ENCODE measurements around the gene GTPBP4.

The GTPBP4 gene

GRCh38 chr10:987870-988666 is at the start of gene GTPBP4:
GTPBP4 (plus strand) TSS chr10:988434; CDS start chr10:988480, 46 bp downstream.
- in situ Hi-C loops (cut with MboI; ENCODE audit: low sequenced_read_pairs), result no loop called here

GRCh38 chr10:938941-939678 is 49.1 kb upstream of the GTPBP4 start:
- in situ Hi-C loops (cut with MboI; ENCODE audit: low sequenced_read_pairs), result no loop called here

DNA sequence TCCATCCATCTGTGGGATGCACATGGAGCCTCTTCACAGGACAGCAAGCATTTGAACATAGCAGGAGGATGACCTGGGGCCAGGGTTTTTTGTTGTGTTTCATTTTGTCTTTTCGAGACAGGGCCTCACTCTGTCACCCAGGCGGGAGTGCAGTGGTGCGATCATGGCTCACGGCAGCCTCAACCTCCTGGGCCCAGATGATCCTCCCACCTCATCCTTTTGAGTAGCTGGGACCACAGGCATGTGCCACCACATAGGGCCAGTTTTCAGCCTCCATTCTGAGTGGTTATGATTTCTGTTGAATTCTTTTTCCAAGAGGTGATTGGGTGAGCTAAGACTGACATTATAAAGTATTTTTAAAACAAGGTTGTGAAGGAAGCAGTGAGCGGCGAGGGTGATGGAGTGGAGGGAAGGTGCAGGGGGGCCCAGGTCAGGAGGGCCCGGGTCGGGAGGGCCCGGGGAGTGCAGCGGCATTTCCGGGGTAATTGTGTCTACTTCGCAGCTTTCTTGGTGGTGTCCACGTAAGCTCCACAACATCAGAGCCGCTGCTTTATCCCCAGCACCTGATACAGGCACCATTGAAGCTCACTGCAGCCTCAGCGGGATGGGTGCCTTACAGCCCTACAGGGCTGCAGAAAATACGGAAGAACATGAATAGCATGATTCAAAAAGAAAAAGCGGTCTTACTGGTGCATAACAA is 44.8 kb upstream of the GTPBP4 start:
- in situ Hi-C loops (cut with MboI; ENCODE audit: low sequenced_read_pairs), result no loop called here

GRCh38 chr10:944034-944831 is 44.0 kb upstream of the GTPBP4 start:
- in situ Hi-C loops (cut with MboI; ENCODE audit: low sequenced_read_pairs), result no loop called here

- in situ Hi-C loops (cut with MboI; ENCODE audit: low sequenced_read_pairs), result no loop called here
Observed at GRCh38 chr10:945778-946177, 42.5 kb upstream of the GTPBP4 start.

DNA sequence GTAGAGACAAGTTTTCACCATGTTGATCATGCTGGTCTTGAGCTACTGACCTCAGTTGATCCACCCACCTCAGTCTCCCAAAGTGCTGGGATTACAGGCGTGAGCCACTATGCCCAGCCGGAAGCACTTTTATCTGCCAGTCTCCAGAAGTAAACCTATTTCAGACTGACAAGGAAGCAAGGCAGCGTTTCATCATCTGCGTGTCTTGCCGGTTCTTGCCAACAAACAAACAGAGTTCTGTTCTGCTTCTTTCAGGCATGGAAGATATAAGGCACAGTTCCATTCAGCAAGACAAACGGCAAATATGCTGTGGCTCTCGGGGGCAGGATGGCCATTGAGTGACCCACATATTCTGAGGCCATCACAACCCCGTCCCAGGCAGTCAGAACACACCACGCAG is 41.2 kb upstream of the GTPBP4 start:
- in situ Hi-C loops (cut with MboI; ENCODE audit: low sequenced_read_pairs), result no loop called here

GRCh38 chr10:947881-948280 is 40.4 kb upstream of the GTPBP4 start:
- in situ Hi-C loops (cut with MboI; ENCODE audit: low sequenced_read_pairs), result no loop called here

- in situ Hi-C loops (cut with MboI; ENCODE audit: low sequenced_read_pairs), result no loop called here
Observed at GRCh38 chr10:948347-948746, 39.9 kb upstream of the GTPBP4 start.

DNA sequence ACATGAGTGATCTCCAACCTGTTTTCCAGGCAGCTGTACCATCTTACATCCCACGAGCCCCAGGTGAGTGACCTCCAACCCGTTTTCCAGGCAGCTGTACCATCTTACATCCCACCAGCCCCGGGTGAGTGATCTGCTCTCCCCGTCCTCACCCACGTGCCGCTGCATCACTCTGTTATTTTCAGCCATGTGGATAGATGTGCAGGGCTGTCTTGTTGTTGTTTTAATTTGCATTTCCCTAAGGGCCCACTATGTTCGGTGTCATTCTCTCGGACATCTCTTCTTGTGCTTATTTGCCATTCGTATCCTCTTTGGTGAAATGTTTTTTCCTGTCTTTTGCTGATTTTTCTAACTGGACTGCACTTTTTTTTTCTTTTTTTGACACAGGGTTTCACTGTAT is 38.8 kb upstream of the GTPBP4 start:
- in situ Hi-C loops (cut with MboI; ENCODE audit: low sequenced_read_pairs), result no loop called here

DNA sequence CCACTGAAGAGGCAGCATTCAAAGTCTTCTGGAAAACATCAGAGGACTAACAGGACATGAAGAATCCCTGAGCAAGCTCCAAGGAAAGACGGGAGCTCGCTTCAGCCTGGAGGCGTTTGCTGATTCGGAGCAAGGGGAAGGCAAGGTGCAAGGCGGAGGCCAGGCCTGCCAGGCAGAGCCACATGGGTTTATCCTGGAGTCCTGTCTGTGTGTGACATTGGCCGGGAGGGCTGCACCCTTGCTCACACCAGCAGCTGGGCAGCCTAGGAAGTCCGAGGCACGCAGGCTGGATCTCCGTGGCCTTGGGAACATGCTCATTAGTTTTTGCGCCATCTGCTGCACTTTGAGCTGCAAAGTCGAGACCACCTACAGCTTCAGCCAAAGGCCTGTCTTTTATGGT is 34.4 kb upstream of the GTPBP4 start:
- in situ Hi-C loops (cut with MboI; ENCODE audit: low sequenced_read_pairs), result no loop called here

GRCh38 chr10:954396-954795 is 33.8 kb upstream of the GTPBP4 start:
- in situ Hi-C loops (cut with MboI; ENCODE audit: low sequenced_read_pairs), result no loop called here

DNA sequence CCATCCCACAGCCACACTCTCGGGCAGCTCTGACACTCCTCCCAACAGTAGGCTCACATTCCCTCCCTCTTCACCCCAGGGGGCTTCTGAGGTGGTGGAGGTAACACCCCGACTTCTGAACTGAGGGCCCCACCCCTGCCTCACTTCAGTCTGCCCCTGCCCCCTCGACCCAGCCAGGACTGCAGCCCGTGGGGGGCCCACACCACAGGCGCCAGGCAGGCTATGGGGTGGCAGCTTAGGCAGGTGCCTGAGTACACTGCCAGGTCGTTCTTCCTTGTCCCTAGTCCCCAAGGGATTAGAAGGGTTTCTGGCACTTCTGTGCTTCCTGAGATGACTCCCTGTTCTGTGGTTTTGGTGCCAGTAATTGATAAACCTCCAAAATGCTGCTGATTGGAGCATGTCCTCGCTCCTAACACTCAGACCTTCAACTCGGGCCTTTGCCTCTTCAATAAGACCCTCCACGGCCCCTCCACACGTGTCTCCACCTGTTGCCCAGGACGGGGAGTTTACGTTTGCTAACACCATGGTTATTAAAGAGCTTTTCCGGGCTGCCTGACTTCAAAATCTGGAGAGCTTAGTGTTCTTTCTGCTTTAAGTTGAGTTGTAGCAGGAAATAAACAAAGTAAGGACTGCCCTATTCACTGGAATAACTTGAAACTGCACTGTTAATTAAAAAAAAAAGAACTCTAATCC is 33.0 kb upstream of the GTPBP4 start:
- in situ Hi-C loops (cut with MboI; ENCODE audit: low sequenced_read_pairs), result no loop called here

DNA sequence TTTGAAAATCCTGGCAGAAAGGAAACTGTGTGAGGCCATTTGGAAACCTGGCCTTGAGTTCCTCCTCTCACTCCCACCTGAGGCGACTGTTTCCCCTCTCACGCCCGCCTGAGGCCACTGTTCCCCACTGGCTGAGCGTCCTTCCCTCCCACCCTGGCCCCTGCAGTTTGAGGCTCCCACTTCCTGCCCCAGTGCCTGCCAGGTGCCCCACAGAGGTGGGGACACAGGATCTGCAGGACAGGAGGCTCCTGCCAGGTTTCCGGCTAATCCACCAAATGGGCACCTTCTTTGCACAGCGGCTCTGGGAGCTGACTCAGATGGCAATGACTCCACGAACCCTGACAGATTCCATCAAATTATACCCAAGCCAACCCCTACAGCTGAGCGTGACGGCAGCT is 32.4 kb upstream of the GTPBP4 start:
- in situ Hi-C loops (cut with MboI; ENCODE audit: low sequenced_read_pairs), result no loop called here

DNA sequence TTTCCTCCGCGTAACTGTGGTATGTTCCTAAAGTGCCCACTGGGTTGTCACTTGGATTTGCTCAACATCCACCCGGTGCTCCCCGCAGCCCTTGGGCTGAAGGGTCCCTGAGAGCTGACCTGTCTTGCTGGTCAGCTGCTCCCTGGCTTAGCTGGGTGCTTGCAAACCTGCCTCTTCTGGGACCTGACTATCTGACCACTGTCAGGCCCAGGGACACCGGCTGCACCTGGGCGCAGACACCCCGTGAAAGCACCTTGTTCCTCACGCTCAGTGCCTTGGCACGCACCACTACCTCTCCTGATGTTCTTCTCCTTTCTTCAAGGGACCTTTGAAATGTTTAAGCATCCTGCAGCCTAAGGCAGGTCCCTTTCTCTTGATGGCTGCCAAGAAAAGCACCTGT is 30.1 kb upstream of the GTPBP4 start:
- in situ Hi-C loops (cut with MboI; ENCODE audit: low sequenced_read_pairs), result no loop called here

DNA sequence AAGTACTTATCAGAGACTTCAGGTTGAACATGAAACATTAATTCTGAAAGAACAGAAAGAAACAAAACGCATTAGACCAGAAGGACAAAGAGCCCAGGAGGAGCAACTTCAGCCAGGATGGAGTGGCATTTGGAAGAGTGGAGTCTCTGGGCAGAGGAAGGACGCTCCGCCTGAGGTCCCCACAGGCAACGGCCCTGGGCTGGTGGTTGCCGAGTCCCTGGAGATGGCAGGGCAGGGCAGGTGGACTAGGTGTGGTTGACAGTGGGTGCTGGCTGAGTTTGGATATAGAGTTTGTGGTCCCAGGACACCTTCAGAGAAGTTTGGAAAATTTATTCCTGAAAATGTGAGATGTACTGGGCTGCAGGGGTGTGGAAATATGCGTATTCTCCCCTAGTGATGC is 29.4 kb upstream of the GTPBP4 start:
- in situ Hi-C loops (cut with MboI; ENCODE audit: low sequenced_read_pairs), result no loop called here

DNA sequence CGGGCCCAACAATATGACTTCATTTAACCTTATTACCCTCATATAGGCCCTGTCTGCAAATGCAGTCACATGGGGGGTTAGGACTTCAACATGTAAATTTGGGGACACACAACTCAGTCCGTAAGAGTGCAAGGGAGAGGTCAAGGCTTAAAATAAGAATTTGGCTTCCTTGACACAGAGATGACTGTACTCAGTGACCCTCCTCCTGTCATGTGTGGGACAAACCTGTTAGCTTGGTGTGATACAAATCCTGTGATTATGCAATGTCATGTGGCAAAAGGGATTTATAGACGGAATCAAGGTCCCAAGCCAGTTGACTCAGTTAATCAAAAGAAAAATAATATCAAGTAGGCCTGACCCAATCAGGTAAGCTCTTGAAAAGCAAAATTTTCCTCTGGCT is 25.9 kb upstream of the GTPBP4 start:
- in situ Hi-C loops (cut with MboI; ENCODE audit: low sequenced_read_pairs), result no loop called here

GRCh38 chr10:963186-963585 is 25.0 kb upstream of the GTPBP4 start:
- in situ Hi-C loops (cut with MboI; ENCODE audit: low sequenced_read_pairs), result no loop called here

- in situ Hi-C loops (cut with MboI; ENCODE audit: low sequenced_read_pairs), result no loop called here
Observed at GRCh38 chr10:963655-964054, 24.6 kb upstream of the GTPBP4 start.

DNA sequence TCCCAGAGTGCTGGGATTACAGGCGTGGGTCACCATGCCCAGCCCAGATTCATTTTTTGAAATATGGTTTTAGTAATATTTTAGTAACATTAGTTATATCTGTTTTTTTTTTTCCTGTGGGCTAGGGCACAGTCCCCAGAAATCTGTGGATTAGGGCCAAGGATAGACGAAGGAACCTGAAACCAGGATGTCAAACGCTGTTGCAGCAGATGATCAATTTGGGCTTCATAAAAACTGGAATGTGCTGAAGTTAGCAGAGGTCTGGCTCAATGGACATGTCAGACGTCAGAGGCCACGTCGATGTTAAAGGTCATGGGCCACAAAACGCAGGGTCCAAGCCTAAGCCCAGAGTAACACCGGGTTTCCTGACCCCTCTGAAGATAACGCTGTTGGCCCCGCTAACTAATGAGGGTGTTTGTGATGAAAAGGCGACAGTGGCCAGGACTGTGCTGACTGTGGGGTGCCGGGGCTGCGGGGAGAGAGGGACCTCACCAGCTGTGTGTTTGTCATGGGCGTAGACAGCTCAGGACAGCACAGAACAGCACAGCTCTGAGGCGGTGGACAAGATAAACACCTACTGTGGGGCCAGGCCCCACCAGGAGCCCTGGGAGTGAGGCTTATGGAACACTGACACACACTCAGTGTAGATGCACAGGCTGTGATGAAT is 23.8 kb upstream of the GTPBP4 start:
- in situ Hi-C loops (cut with MboI; ENCODE audit: low sequenced_read_pairs), result no loop called here

- in situ Hi-C loops (cut with MboI; ENCODE audit: low sequenced_read_pairs), result no loop called here
Observed at GRCh38 chr10:964988-965417, 23.2 kb upstream of the GTPBP4 start.

Data from HL-60/S4 treated with phorbol 12-myristate 13-acetate at 8.2 ng/mL for 4 days and 3 days (cell line).